AG09319 (cell line): ENCODE results near the gene NOL12.

Source experiments
- DNase-seq: peaks from one replicate; pipeline ENCODE4 v3.0.0-alpha.2; 2010; ENCODE audit warnings: low read depth; ENCODE audit errors: extremely low read depth
- TF ChIP-seq, protein P1 (sequence below): IDR thresholded peaks from 2 replicates; pipeline ENCODE4 v1.5.1; 2011; ENCODE audit warnings: low read depth, mild to moderate bottlenecking, inconsistent platforms, low read length, moderate library complexity

NOL12 gene

DNA sequence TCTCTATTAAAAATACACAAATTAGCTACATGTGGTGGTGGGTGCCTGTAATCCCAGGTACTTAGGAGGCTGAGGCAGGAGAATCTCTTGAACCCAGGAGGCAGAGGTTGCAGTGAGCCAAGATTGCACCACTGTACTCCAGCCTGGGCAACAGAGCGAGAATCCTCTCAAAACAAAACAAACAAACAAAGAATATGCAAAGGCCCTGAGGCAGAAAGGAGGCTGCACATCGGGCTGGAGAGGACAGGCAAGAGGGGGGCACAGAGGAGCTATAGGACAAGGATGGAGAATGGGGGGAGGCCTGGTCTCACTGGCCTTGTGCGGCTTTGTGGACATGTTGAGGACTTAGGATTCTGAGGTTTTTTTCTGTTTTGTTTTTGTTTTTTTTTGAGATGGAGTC lies 19.1 kb downstream of the NOL12 start:
- no peak for DNase-seq
- TF ChIP-seq, protein P1, sequence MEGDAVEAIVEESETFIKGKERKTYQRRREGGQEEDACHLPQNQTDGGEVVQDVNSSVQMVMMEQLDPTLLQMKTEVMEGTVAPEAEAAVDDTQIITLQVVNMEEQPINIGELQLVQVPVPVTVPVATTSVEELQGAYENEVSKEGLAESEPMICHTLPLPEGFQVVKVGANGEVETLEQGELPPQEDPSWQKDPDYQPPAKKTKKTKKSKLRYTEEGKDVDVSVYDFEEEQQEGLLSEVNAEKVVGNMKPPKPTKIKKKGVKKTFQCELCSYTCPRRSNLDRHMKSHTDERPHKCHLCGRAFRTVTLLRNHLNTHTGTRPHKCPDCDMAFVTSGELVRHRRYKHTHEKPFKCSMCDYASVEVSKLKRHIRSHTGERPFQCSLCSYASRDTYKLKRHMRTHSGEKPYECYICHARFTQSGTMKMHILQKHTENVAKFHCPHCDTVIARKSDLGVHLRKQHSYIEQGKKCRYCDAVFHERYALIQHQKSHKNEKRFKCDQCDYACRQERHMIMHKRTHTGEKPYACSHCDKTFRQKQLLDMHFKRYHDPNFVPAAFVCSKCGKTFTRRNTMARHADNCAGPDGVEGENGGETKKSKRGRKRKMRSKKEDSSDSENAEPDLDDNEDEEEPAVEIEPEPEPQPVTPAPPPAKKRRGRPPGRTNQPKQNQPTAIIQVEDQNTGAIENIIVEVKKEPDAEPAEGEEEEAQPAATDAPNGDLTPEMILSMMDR: no peak

DNA sequence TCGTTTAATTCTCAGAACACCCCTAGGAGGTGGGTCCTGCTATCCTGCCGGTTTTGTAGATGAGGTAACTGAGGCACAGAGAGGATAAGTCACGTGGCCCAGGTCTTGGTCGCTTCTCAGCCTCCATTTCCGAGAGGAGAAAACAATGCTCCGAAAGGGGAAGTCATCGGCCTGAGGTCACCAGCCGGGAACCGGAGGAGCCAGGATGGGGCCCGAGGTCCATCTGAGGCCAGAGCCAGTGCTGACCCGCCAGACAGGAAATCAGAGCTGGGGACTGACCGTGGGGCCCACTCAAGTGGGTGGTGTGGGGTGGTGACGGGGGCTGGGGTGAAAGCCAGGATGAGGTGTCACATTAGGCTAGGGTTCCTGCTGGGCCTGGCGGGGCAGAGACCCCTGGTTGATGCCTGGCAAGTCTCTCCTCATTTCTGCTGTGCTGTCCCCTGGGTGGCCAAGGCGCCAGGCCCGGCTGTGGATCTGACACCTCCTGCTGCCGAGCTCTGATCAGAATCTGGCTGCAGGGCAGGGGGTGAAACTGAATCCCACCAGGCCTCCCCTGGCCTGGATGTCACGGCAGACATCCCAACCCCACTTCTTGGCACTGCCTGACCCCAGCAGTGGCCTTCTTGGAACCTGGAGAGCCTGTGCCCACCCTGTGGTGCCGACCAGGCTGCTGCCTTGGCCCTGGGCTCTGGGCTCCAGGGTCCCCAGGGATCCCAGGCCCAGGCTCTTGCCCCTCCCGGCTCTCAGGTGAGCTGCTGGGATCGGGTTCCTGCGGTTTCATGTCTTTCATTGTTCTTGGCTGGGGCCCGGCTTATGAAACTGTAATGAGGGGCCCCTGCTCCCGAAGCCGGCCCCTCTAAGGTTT lies 22.7 kb downstream of the NOL12 start:
- no peak for DNase-seq
- TF ChIP-seq, protein P1: no peak

DNA sequence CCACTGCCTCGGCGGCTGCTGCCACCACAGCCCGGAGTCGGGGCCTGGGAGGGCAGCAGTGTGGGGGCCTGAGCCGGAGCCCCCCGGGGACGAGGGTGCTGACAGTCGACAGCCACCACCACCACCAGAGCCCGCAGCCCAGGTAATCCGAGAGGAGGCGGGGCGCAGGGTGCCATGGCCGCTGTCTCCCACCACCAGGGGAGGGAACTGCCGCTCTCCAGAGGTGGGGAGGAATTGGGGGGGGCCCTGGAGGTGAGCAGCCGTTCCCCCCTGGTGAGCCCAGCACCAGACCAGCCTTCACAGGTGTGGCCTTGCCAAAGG lies 23.3 kb downstream of the NOL12 start:
- DNase-seq: no peak
- TF ChIP-seq, protein P1: no peak

DNA sequence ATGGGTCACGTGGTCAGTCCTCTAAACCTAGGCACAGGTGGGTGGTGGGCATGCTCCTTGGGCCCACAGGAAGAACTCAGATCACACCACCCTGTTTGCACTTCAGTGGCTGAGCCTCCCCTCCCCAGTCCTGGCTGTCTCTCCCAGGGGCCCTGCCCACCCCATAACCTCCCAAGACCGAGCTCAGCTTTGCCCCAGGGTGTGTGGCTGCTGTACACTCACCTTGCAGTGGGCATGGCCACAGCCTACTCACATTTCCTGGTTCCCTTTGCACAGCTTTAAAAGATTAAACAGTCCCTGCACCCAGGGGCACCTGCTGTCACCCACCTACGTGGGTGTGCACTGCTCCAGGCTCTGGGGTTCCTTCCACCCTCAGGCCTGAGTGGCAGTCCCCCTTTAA lies 24.5 kb downstream of the NOL12 start:
- TF ChIP-seq, protein P1: no peak
- no peak for DNase-seq

DNA sequence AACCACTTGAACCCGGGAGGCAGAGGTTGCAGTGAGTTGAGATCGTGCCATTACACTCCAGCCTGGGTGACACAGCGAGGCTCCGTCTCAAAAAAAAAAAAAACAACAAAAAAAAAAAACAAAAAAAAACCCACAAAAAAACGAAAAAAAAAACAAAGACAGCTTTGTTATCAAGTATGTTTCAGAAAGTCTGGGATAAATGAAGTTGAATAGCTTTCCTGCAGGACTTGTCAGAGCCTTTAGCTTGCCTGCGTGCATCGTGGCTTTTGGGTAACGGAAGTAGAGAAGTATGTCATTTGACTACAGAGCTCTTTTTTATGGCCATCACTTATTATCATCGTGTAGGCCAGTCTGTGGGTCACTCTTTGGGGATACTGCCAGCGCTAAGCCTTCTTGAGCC lies 25.3 kb downstream of the NOL12 start:
- TF ChIP-seq, protein P1: no peak
- DNase-seq: no peak

DNA sequence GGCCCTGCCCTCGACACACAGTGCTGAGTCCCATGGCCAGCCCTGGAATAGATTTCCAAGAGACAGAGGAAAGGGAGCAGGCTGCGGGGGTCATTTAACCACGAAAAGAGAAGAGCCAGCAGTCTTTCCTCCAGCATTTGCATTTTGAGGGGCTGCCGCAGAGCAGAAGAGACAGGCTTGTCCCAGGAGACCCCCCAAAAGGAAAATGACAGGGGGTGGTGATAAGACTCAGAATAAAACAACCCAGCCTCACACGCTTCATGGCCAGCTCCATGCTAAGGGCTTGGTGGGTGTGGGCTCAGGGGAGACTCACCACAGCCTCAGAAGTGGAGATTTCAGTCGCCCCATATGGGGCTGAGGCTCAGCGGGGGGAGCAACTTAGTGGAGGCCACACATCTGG lies 27.6 kb downstream of the NOL12 start:
- DNase-seq: no peak
- TF ChIP-seq, protein P1: no peak

DNA sequence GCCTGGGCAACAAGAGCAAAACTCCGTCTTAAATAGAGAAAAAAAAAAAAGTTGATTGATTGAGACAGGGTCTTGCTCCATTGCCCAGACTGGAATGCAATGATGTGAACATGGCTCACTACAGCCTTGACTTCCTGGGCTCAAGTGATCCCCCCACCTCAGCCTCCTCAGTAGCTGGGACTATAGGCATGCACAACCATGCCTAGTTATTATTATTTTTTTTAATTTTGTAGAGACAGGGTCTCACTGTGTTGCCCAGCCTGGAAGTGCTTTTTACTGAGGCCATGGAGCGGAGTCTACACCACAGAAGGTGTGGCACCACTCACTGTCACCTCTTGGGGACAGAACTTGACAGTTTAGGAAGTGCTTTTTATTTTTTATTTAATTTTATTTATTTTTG lies 28.5 kb downstream of the NOL12 start:
- no peak for DNase-seq
- TF ChIP-seq, protein P1: no peak
